Astrocyte of the spinal cord (primary cell): ENCODE measurements around the gene CNBD2.
A peak's percentile ranks its signal among the peaks of the same experiment; 100 is the strongest.

ENCODE experiments used
- DNase-seq: peaks from one replicate; pipeline ENCODE4 v3.0.0; 2011; ENCODE audit warnings: low read depth, low spot score
- H3K4me3 ChIP-seq: 2 replicates; pipeline ENCODE4 v1.5.1; 2011; ENCODE audit warnings: low read depth, mild to moderate bottlenecking, low read length, moderate library complexity
- CTCF ChIP-seq: IDR thresholded peaks from 2 replicates; pipeline ENCODE4 v1.5.1; 2012; ENCODE audit warnings: low read depth, mild to moderate bottlenecking, low read length, inconsistent platforms
- in situ Hi-C: cut with HindIII; loops from 2 replicates; pipeline ENCODE4 v1.10.0; 2017; ENCODE audit warnings: low sequenced_read_pairs

Gene CNBD2

GRCh38 chr20:35981969-35982368 is 13.6 kb downstream of the CNBD2 start:
- in situ Hi-C loops: no loop called here
- DNase-seq: no peak
- no peak for TF ChIP-seq CTCF

GRCh38 chr20:35984382-35984781 is 16.0 kb downstream of the CNBD2 start:
- DNase-seq: no peak
- H3K4me3 ChIP-seq: no peak overlapping the region
- TF ChIP-seq CTCF: no peak
- in situ Hi-C loops: no loop called here

More at GRCh38 chr20:35981969-35982368, 13.6 kb downstream of the CNBD2 start:
- no peak overlapping the region for H3K4me3 ChIP-seq

GRCh38 chr20:35985806-35986205 is 17.4 kb downstream of the CNBD2 start:
- in situ Hi-C loops: no loop called here
- no peak for TF ChIP-seq CTCF
- DNase-seq: no peak
- H3K4me3 ChIP-seq: no peak overlapping the region

- TF ChIP-seq CTCF: no peak
- in situ Hi-C loops: no loop called here
- no peak for DNase-seq
- H3K4me3 ChIP-seq: no peak overlapping the region
Measured at GRCh38 chr20:35988910-35989463, 20.6 kb downstream of the CNBD2 start.

- peak; percentile 24 for DNase-seq
- in situ Hi-C loops: no loop called here
- no peak overlapping the region for H3K4me3 ChIP-seq
- peak; percentile 59 for TF ChIP-seq CTCF
Measured at GRCh38 chr20:35991142-35991771, 22.9 kb downstream of the CNBD2 start.

GRCh38 chr20:35992713-35993335 is 24.4 kb downstream of the CNBD2 start:
- peak; percentile 86 for TF ChIP-seq CTCF
- in situ Hi-C loops: no loop called here

More at GRCh38 chr20:35992713-35993335, 24.4 kb downstream of the CNBD2 start:
- no peak overlapping the region for H3K4me3 ChIP-seq
- peak; percentile 57 for DNase-seq
